Measurements from ENCODE around the gene RRP36. TPM values are rescaled to one million over a fixed set of nuclear protein-coding genes. Genes with fewer than 3 reads are reported as not detected.

RRP36 gene
- total and polyA plus RNA-seq, 2 of the 8 experiments (the other 6 are each of a cell fraction or from before 2014, with no cell fraction given), result 33.9 to 92.3 TPM

DNA sequence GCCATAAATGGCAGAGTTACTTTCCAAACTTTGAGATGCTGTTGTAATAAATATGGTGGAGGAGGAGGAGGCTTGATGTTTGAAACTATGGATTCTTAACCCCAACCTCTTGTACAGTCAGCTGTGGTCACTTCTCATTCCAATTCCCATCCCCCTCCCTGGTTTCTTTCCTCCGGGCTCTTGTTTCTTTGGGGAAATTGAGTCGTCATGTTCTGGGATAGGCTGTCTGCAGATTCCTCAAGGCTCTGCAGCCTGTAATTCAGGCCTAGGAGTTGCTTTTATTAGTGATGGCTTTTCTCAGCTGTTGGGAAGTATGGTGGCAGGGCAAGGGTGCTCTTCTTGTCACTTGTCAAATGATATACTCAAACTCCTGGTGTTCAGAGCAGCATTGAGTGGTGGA, 57.3 kb downstream of the RRP36 start:
- Histone ChIP-seq H2BK5ac (ENCODE audit: low read depth, low read length) (no peak overlapping the region), H3K14ac (ENCODE audit: insufficient read length) (no peak overlapping the region), H2BK15ac (ENCODE audit: low read length) (no peak overlapping the region), H3K56ac (replicated peaks; ENCODE audit: insufficient read length, low read depth, low read length) (no peak overlapping the region), H3K23me2 (ENCODE audit: low read depth, low read length) (peaks cover 10% of the 10 kb centered on the region; the same call in 1 of the 2 replicates), H3K27me3 (replicated peaks in 1 of 4; ENCODE audit: control insufficient read depth in 3 of 4, extremely low read depth in 1 of 4, insufficient read depth in 3 of 4, low read length in 3 of 4) (0 out of 7 replicates have a peak, but pooled peaks cover 0 to 2% (median 0%) of the 10 kb centered on the region in 4 experiments), H4K20me1 (replicated peaks in 1 of 2; ENCODE audit: control insufficient read depth in 1 of 2, insufficient read depth in 2 of 2, low read length in 2 of 2) (peaks cover 19 to 21% of the 10 kb centered on the region in 2 experiments), H4K8ac (ENCODE audit: extremely low read depth, insufficient read depth, low read length) (no peak overlapping the region), H2BK12ac (ENCODE audit: low read depth, low read length) (no peak overlapping the region), H2AK5ac (ENCODE audit: low read depth, low read length) (no peak overlapping the region), H3K4me3 (ENCODE audit: extremely low read depth in 1 of 4, insufficient read depth in 2 of 4, low read depth in 3 of 4, low read length in 4 of 4) (no peak overlapping the region), H4K5ac (ENCODE audit: insufficient read length, low read depth, low read length) (no peak overlapping the region), H2BK120ac (replicated peaks; ENCODE audit: low read depth, low read length) (no peak overlapping the region), H3K9me3 (ENCODE audit: insufficient read depth in 2 of 2, low read depth in 1 of 2, low read length in 1 of 2) (no peaks in the 10 kb centered on the region), H3K36me3 (ENCODE audit: control insufficient read depth in 2 of 4, insufficient read depth in 4 of 4, low read length in 3 of 4) (no peaks in the 10 kb centered on the region; a peak in 1 of 8 replicates), H3K23ac (ENCODE audit: insufficient read length) (no peak overlapping the region), H3K4me1 (replicated peaks in 1 of 4; ENCODE audit: control insufficient read depth in 3 of 4, insufficient read depth in 4 of 4, low read length in 3 of 4) (peaks cover 7 to 23% (median 13%) of the 10 kb centered on the region in 4 experiments; a peak in 6 of 7 replicates), H3K4ac (replicated peaks; ENCODE audit: insufficient read length, low read depth, low read length) (no peak overlapping the region), H3K27ac (ENCODE audit: low read depth, low read length) (no peak overlapping the region), H4K91ac (replicated peaks; ENCODE audit: insufficient read length, low read length) (no peak overlapping the region), H2BK20ac (ENCODE audit: low read length) (no peak overlapping the region), H3K79me2 (ENCODE audit: control insufficient read depth in 1 of 2, insufficient read depth in 2 of 2, low read length in 2 of 2) (peaks cover 12 to 68% of the 10 kb centered on the region in 2 experiments), H3K9ac (replicated peaks in 1 of 4; ENCODE audit: extremely low read depth in 1 of 4, low read depth in 3 of 4, low read length in 3 of 4) (no peak overlapping the region), H3K18ac (ENCODE audit: extremely low read depth, low read length) (no peak overlapping the region), H3K79me1 (ENCODE audit: low read depth, low read length) (peaks cover 16% of the 10 kb centered on the region), H3K4me2 (ENCODE audit: insufficient read depth in 1 of 2, low read depth in 2 of 2, low read length in 2 of 2) (peak overlapping the region in 1 of 2 experiments; percentile 68; a peak in 1 of 4 replicates), H2AFZ (ENCODE audit: low read length) (no peak overlapping the region)
- ChIA-PET POLR2A (ENCODE audit: partially characterized antibody) (interaction anchor here (0.9 to 5.0 kb wide), 3 partner anchors 12 to 65 kb away, joined by 3 to 30 read pairs (median 5); partner anchors contain the start of genes KLC4 and MRPL2), CTCF (ENCODE audit: partially characterized antibody) (interaction anchor here (0.6 to 4.8 kb wide), 6 partner anchors 8 to 65 kb away, joined by 3 to 40 read pairs (median 3); no protein-coding TSS in a partner anchor)
- FAIRE-seq (no peak), DNase-seq (ENCODE audit: low read depth in 1 of 2, low spot score in 2 of 2) (no peak)
- WGBS, 2 experiments (ENCODE audit: extremely low coverage in 1 of 2, insufficient coverage in 1 of 2, insufficient read length in 1 of 2, insufficient replicate concordance in 2 of 2, low coverage in 1 of 2, low lambda C conversion rate in 2 of 2, missing lambda C conversion rate in 1 of 2), result 80% methylated on average over 2 of the region's 2 CpGs; no CpG with 5 or more reads in 1 of the 2 experiments
- no peak for TF ChIP-seq BCL11A (IDR thresholded peaks at IDR 0.05; ENCODE audit: low read depth in 2 of 2, low read length in 2 of 2)
- TF ChIP-seq JUND (IDR thresholded peaks at IDR 0.05; ENCODE audit: low read length), result no peak
- no peak for TF ChIP-seq RNF2 (IDR thresholded peaks at IDR 0.05; ENCODE audit: borderline replicate concordance, low read depth, low read length, missing control alignments, poor library complexity, severe bottlenecking)
